NCI-H82 (cell line): ENCODE data around the gene OR11H7.
"Not testable (repeated sequence)": the region's sequence is repeated elsewhere in the genome, so short reads cannot be mapped to it uniquely, and the experiment has no call there.

ENCODE experiments used
- DNase-seq: peaks from one replicate; lab custom pipeline; 2025; lab: John Stamatoyannopoulos, UW

OR11H7 gene

DNA sequence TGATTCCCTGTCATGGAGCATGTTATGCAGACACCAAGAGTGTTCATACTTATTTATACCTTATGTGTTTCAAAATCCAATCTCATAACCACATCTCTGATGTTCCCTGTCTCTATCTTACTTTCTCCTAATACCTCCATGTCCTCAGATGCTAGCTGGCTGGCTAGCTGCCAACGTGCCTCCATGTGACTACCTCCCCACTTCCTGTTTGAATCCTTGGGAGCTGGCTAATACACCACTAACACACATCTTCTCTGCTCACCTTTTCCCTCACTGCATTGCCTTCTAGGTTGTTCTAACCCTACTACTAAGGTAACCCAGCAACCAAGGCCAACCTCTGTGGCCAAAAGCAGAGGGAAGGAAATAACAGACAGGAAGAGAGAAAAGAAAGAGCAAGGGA lies 49.6 kb downstream of the OR11H7 start:
- DNase-seq = peak; percentile 42

DNA sequence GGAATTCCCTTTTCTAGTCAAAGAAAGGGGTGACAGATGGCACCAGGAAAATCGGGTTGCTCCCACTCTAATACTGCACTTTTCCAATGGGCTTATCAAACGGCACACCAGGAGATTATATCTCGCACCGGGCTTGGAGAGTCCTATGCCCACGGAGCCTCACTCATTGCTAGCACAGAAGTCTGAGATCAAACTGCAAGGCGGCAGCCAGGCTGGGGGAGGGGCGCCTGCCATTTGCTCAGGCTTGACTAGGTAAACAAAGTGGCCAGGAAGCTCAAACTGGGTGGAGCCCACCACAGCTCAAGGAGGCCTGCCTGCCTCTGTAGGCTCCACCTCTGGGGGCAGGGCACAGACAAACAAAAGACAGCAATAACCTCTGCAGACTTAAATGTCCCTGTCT lies 51.5 kb downstream of the OR11H7 start:
- not testable (repeated sequence) for DNase-seq
